ENCODE data around the gene HOXA11.

DNA sequence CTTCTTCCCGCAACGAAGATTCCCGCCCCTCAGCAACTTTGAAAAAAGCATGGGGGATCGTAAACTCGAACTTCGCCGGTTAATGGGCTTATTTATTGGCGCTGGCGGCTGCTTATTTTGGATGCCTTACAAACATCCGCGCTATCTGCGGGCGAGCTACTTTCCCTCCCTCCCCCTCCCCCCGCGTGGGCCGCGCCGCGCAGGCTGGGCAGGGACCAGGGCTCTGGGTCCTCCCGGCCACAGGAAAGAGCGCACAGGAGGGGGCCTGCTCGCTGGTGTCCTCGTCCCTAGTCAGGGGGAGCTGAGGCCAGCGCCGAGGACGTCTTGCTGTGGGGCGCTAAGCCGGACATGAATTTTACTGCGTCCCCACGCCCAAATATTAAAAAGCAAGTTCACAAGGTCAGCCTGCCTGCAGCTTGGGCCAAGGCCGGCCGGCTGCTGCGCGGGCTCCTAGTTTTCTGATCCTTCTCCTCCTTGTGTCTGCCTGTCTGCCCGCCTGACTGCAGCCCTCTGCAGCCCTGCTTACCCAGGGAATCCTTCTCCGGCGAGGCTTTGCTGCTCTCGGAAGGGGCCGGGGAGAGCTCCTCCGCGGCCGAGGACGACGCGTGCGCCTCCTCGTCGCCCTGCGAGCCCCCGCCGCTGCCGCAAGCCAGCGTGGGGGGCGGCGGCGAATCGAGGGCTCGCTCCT is 12.1 kb downstream of the HOXA11 start:
- no peak for TF ChIP-seq POLR2A (IDR thresholded peaks at IDR 0.05)
- TF ChIP-seq, protein P1, sequence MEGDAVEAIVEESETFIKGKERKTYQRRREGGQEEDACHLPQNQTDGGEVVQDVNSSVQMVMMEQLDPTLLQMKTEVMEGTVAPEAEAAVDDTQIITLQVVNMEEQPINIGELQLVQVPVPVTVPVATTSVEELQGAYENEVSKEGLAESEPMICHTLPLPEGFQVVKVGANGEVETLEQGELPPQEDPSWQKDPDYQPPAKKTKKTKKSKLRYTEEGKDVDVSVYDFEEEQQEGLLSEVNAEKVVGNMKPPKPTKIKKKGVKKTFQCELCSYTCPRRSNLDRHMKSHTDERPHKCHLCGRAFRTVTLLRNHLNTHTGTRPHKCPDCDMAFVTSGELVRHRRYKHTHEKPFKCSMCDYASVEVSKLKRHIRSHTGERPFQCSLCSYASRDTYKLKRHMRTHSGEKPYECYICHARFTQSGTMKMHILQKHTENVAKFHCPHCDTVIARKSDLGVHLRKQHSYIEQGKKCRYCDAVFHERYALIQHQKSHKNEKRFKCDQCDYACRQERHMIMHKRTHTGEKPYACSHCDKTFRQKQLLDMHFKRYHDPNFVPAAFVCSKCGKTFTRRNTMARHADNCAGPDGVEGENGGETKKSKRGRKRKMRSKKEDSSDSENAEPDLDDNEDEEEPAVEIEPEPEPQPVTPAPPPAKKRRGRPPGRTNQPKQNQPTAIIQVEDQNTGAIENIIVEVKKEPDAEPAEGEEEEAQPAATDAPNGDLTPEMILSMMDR (IDR thresholded peaks at IDR 0.05) = no peak
